Thyroid gland (tissue), 4 donors: ENCODE results near the gene INSC. TPM values are rescaled to one million over a fixed set of nuclear protein-coding genes. Genes with fewer than 3 reads are reported as not detected.

Experiments
- DNase-seq, 2 donors: peaks; one replicate each; pipeline ENCODE4 v3.0.0-alpha.2; 2019
- H3K27ac ChIP-seq, 3 donors: fragments of 200-600 bp; sonication (generic); 1 replicate in 2 of 3; 2 replicates in 1 of 3; pipeline ENCODE4 v1.5.1; 2016 to 2019; ENCODE audit warnings: mild to moderate bottlenecking in 1 of 3, moderate library complexity in 1 of 3
- H3K27me3 ChIP-seq: fragments of 200-600 bp; sonication (generic); one replicate; pipeline ENCODE4 v1.5.1; 2019
- H3K36me3 ChIP-seq, 2 donors: fragments of 200-600 bp; sonication (generic); one replicate each; pipeline ENCODE4 v1.5.1; 2016 to 2019
- H3K4me1 ChIP-seq, 2 donors: fragments of 200-600 bp; sonication (generic); one replicate each; pipeline ENCODE4 v1.5.1; 2017 to 2019
- H3K4me3 ChIP-seq, 3 donors: fragments of 200-600 bp; sonication (generic); replicated peaks in 1 of 3; 1 replicate in 2 of 3; 2 replicates in 1 of 3; pipeline ENCODE4 v1.5.1; 2016; ENCODE audit warnings: mild to moderate bottlenecking in 1 of 3
- H3K9me3 ChIP-seq: fragments of 200-600 bp; sonication (generic); one replicate; pipeline ENCODE4 v1.5.1; 2017
- POLR2A ChIP-seq, 2 donors: fragments of 450-650 bp; IDR thresholded peaks; one replicate each; pipeline ENCODE4 v1.6.1; 2017; ENCODE audit warnings: antibody characterized with exemption in 2 of 2, mild to moderate bottlenecking in 2 of 2, moderate library complexity in 1 of 2
- WGBS, 2 donors: methylation state at CpG; one replicate each; pipeline ENCODE4 v1.1.5; 2017; 5-methylcytosine and 5-hydroxymethylcytosine counted together
- intact Hi-C: fragments of 100-400 bp; cut with DNase I; formaldehyde crosslinking; loops from one replicate; pipeline ENCODE4 v1.15.1; 2023
- total RNA-seq, 4 donors: library from RNA; depleted of rRNA; stranded (reverse); fragments of >200 nt; gene quantifications; one replicate each; pipeline ENCODE4 v1.2.3, GENCODE V29; 2016
- TF ChIP-seq, protein P1 (sequence below), 6 experiments: fragments of 200-600 bp in 3 of 6; fragments of 450-650 bp in 3 of 6; sonication (generic) in 3 of 6; IDR thresholded peaks; one replicate each; pipeline ENCODE4 v1.5.1; 2016 to 2019; ENCODE audit warnings: antibody characterized with exemption in 6 of 6, mild to moderate bottlenecking in 2 of 6, inconsistent platforms in 1 of 6, moderate library complexity in 1 of 6

INSC gene
- total RNA-seq, 4 donors from 2014 or later: 0.38 to 1.2 (median 0.54) TPM; not detected in 1

DNA sequence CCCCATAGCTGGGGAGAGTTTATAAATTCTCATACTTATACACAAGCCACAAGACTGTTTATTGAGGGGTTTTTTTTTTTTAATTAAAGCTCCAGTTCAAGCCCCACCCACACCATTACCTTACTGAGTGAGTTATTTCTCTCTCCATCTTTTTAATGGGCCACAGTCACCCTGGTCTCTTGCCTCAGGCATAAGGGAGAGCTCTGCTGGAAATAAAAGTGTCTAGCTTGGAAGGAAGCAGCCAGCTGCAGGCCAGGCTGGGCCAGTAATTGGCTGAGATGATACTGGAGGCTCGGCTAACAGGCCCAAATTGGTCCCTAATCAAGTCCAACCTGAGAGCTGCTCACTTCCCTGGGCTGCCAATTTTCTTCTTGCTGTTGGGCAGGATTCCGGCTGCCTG lies 174.1 kb downstream of the INSC start:
- H3K36me3 ChIP-seq: no peaks in the 10 kb centered on the region
- no peaks in the 10 kb centered on the region for H3K4me1 ChIP-seq
- TF ChIP-seq, protein P1, sequence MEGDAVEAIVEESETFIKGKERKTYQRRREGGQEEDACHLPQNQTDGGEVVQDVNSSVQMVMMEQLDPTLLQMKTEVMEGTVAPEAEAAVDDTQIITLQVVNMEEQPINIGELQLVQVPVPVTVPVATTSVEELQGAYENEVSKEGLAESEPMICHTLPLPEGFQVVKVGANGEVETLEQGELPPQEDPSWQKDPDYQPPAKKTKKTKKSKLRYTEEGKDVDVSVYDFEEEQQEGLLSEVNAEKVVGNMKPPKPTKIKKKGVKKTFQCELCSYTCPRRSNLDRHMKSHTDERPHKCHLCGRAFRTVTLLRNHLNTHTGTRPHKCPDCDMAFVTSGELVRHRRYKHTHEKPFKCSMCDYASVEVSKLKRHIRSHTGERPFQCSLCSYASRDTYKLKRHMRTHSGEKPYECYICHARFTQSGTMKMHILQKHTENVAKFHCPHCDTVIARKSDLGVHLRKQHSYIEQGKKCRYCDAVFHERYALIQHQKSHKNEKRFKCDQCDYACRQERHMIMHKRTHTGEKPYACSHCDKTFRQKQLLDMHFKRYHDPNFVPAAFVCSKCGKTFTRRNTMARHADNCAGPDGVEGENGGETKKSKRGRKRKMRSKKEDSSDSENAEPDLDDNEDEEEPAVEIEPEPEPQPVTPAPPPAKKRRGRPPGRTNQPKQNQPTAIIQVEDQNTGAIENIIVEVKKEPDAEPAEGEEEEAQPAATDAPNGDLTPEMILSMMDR (IDR thresholded peaks at IDR 0.05): no peak
- TF ChIP-seq POLR2A (IDR thresholded peaks at IDR 0.05): no peak
- H3K4me3 ChIP-seq: no peak overlapping the region
- H3K27me3 ChIP-seq: no peaks in the 10 kb centered on the region
- 85 to 88% methylated on average over 2 of the region's 2 CpGs for WGBS, 2 donors
- H3K27ac ChIP-seq: no peak overlapping the region
- no peak for DNase-seq
- intact Hi-C loops: no loop called here
- H3K9me3 ChIP-seq: no peaks in the 10 kb centered on the region

DNA sequence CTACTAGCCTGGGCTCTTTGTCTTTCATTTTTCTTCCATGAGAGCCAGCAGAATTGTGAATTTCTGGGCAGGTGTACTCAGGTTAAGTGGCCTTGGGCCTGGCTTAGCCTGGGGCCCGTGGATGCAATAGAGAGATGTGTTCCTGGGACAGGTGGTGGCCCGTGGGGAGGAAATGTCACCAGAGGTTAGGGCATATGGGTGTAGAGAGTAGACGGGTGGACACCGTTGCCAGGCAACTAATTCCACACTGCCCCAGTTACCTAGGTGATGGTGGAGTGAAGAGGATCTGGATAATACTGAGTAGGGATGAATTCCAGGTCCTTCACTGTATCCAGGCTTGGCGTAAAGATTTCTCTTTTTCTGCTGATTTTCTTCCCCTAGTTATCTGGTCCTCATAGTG lies 175.0 kb downstream of the INSC start:
- WGBS, 2 donors: 72 to 81% methylated on average over 5 of the region's 5 CpGs
- TF ChIP-seq, protein P1 (IDR thresholded peaks at IDR 0.05): no peak
- no peak for TF ChIP-seq POLR2A (IDR thresholded peaks at IDR 0.05)
- intact Hi-C loops: no loop called here

DNA sequence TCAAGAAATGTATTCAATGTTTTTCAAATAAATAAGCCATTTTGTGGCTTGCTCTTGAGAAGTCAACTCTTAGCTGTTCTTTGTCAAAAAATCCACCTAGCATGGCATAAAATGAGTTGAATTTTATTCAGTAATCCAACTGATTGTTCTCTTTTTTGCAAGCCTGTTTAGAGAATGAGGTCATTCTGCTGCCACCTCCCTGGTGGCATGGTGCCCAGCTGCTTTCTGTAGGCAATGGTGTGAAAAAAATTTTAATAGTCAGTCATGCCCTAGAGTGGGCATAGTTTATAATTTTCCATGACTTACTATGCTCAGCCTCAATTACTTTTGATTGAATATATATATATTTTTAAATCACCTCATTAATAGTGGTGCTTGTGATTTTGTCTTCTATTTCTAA lies 177.2 kb downstream of the INSC start:
- Histone ChIP-seq H3K27me3 (no peaks in the 10 kb centered on the region), H3K36me3 (no peaks in the 10 kb centered on the region), H3K27ac (no peak overlapping the region), H3K4me3 (no peak overlapping the region), H3K4me1 (no peaks in the 10 kb centered on the region), H3K9me3 (no peaks in the 10 kb centered on the region)
- DNase-seq: peak in 1 of 2 donors; percentile 12
- intact Hi-C loops: no loop called here
- TF ChIP-seq POLR2A (IDR thresholded peaks at IDR 0.05): no peak
- TF ChIP-seq, protein P1 (IDR thresholded peaks at IDR 0.05): no peak

More for the DNA sequence above, 175.0 kb downstream of the INSC start:
- no peak overlapping the region for H3K4me3 ChIP-seq
- no peak overlapping the region for H3K27ac ChIP-seq
- no peaks in the 10 kb centered on the region for H3K9me3 ChIP-seq
- H3K27me3 ChIP-seq: no peaks in the 10 kb centered on the region
- no peak for DNase-seq
- no peaks in the 10 kb centered on the region for H3K36me3 ChIP-seq
- no peaks in the 10 kb centered on the region for H3K4me1 ChIP-seq

DNA sequence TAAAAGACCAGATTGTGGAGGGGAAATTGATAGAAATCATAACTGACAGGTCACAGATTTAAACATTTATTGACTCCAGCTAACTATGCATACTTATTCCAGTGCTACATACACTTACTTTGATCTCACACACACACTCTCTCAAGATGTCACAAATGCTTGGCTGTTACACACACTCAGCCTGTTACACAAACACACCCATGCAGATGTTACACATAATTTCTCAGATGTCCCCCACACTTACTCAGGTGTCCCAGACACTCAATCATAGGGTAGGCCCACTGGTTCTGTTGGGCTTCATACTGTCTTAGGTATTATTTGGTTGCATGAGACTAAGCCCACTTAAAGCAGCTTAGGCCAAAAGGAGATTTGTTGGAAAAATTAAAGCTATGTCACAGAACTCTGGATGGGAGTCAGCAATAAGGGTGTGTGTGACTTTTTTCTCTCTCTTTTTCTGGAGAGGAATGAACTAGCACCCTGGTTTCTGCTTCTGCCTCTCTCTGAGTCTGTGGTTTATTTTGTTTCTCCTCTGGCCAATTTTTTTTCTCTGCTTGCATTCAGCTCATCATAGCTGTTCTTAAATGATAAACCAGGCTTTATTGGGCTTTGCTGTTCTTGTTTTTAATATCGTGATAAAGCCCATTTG lies 179.4 kb downstream of the INSC start:
- no peak for DNase-seq
- Histone ChIP-seq H3K9me3 (no peaks in the 10 kb centered on the region), H3K27ac (no peak overlapping the region), H3K27me3 (no peaks in the 10 kb centered on the region), H3K36me3 (no peaks in the 10 kb centered on the region), H3K4me1 (no peaks in the 10 kb centered on the region), H3K4me3 (no peak overlapping the region)
- intact Hi-C loops: no loop called here
- WGBS, 2 donors: 86 to 93% methylated on average over 1 of the region's 1 CpG
- TF ChIP-seq POLR2A (IDR thresholded peaks at IDR 0.05): no peak
- TF ChIP-seq, protein P1 (IDR thresholded peaks at IDR 0.05): no peak

DNA sequence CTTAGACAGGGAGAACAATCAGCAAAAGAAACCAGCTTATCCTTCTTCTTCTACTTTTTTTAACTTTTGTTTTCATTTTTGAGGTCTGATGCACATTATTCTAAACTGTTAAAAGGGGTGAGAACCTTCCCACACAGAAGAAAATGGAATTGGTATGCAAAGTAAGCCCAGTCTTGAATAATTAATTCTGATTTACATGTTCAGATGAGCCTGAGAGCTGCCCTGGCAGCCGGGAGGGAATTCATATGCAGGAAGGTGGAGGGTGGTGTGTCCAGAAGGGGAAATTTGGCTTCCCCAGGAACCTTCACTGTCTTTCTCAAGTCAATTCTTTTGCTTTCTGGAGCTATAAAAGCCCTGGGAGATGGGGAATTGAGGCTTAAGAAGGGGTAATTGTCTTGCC lies 181.0 kb downstream of the INSC start:
- no peak for TF ChIP-seq POLR2A (IDR thresholded peaks at IDR 0.05)
- TF ChIP-seq, protein P1 (IDR thresholded peaks at IDR 0.05): no peak
- 35 to 40% methylated on average over 1 of the region's 1 CpG for WGBS, 2 donors
- no peak overlapping the region for H3K27ac ChIP-seq
- no peaks in the 10 kb centered on the region for H3K36me3 ChIP-seq
- no peak for DNase-seq
- intact Hi-C loops: no loop called here
- H3K27me3 ChIP-seq: no peaks in the 10 kb centered on the region
- H3K9me3 ChIP-seq: no peaks in the 10 kb centered on the region
- no peaks in the 10 kb centered on the region for H3K4me1 ChIP-seq
- H3K4me3 ChIP-seq: no peak overlapping the region

Other genes starting within 250 kb of the INSC start
- gene CYP2R1, start 222.7 kb upstream of the INSC start, total RNA-seq: 10 to 100 TPM; 10.2 to 24.1 (median 19.8) TPM
- gene CALCA, start 142.6 kb upstream of the INSC start, total RNA-seq: 100 to 1,000 TPM in 2 of 4 donors, 10 to 100 TPM in 1, not detected in 1; 50.7 to 970 (median 569) TPM
- gene CALCB, start 41.3 kb upstream of the INSC start, total RNA-seq: 10 to 100 TPM in 1 of 4 donors, 1 to 10 TPM in 1, under 1 TPM in 2; 0.33 to 20.3 (median 2.4) TPM